Endothelial cell of hepatic sinusoid (primary cell): Measurements from ENCODE around the gene IL17REL.

ENCODE experiments used
- in situ Hi-C: cut with HindIII; loops from 2 replicates; pipeline ENCODE4 v1.10.0; 2017; ENCODE audit warnings: low sequenced_read_pairs

The IL17REL gene

DNA sequence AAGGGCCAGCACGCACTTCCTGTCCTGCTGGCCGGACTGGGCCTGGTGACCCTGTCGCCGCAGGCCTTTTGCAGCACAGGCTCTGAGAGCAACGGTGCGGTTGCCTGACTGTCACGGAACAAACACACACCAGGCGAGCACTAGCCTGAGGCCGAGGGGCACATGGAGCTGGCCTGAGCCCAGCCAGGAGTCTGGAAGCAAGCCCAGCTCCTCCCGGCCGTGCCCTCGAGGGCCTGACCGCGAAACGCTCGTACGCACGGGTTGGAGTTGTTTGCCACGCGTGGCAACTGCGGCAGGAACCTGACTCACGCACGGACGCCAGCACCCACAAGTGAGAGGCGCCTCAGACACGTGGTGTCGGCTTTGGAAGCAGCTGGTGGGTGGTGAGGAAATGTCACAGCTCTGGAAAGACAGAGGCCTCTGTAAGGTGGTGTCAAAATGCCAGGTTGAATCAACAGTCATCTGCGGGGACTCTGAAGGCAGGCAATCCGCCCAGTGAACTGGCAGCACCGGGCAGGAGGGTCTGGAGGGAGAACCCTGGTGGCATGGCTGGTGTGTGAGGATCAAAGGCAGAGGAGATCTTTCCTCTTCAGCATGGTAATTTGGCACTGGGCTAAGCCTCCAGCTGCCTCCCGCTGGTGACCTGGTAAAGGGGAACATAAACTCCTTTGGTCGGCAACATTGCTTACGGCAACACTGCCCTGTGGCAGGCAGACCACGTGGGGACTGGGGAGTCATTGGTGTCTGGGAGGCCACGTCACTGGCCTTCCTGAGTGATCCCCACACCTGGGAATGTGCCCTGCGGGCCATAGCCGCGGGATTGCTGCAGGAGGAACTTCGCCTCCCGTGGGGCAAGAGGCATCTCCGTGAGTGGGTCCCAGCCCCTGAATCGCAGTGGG, 15.3 kb upstream of the IL17REL start:
- in situ Hi-C loops: no loop called here

DNA sequence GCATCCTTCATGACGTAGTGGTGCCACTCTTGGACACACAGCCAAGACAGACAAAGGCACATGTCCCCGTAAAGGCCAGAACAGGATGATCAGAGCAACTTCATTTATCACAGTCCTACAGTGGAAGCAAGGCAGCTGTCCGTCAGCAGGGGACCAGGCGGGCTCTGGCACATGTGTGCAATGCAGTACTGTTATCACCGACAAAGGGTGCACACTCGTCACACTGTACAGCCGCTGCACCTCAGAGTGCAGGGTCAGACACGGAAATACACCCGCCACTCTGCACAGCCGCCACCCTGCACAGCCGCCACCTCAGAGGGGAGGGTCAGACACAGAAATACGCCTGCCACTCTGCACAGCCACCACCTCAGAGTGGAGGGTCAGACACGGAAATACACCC, 13.4 kb upstream of the IL17REL start:
- in situ Hi-C loops: no loop called here

DNA sequence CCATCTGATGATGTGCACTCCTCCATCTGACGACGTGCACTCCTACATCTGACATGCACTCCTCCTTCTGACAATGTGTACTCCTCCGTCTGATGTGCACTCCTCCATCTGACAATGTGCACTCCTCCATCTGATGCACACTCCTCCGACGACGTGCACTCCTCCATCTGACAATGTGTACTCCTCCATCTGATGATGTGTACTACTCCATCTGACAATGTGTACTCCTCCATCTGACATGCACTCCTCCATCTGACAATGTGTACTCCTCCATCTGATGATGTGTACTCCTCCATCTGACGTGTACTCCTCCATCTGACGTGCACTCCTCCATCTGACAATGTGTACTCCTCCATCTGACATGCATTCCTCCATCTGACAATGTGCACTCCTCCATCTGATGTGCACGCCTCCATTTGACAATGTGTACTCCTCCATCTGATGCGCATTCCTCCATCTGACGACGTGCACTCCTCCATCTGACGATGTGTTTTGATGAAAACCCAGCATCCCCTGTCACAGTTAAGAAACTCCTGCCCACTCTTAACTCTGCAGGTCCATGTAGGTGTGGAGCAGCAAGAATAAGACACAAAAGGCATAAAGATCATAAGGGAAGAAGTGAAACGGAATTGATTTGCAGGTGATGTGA, 9.7 kb upstream of the IL17REL start:
- in situ Hi-C loops: no loop called here

DNA sequence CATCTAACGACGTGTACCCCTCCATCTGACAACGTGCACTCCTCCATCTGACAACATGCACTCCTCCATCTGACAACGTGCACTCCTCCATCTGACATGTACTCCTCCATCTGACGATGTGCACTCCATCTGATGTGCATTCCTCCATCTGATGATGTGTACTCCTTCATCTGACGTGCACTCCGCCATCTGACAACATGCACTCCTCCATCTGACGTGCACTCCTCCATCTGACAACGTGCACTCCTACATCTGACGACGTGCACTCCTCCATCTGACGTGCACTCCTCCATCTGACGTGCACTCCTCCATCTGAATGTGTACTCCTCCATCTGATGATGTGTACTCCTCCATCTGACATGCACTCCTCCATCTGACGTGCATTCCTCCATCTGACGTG, 8.0 kb upstream of the IL17REL start:
- in situ Hi-C loops: no loop called here

DNA sequence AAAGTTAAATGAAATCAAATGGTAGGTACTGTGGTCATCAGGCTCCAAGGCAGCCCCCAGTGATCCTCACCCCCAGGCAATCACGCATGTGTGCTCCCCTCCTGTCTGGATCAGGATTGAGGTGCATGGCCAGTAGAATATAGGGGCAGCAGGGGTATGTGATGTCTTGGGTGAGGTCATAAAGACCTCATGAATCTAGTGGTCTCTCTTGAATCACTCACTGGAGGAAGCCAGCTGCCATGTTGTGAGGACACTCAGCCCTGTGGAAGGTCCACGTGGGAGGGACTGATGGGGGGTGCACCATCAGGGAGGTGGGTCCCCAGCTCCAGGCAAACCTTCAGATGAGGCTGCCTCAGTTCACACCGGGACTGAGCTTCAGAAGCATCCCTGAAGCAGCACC, 6.8 kb upstream of the IL17REL start:
- in situ Hi-C loops: no loop called here

DNA sequence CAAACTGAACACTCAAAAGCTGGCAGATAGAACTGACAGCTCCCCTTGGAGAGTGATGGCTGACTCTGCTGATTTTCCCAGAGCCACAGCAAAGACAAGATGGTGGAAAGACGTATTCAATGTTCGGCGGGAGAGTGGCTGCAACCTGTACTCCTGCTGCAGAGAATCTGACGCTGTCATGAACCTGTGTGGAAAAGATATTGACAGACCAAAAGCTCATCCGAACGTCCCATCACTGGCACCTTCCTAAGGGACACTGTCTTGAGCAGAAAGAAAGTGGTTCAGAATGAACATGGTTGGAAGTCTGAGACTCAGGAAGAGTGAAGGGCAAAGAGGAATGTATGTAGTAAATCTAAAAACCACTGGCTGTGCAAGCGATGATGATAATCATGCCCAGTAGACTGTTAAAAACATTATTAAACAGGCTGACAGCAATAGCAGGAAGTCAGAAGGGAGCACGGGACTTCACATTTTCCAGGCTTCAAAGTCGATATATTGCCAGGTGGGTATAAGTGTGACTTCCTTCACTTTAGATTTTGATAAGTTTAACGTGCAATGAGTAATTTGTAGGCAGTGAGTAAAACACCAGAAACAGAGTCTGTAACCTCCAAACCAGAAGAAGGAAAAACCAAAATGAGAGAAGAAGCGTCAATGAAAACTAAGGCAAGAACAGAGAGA, 6.2 kb upstream of the IL17REL start:
- in situ Hi-C loops: no loop called here

DNA sequence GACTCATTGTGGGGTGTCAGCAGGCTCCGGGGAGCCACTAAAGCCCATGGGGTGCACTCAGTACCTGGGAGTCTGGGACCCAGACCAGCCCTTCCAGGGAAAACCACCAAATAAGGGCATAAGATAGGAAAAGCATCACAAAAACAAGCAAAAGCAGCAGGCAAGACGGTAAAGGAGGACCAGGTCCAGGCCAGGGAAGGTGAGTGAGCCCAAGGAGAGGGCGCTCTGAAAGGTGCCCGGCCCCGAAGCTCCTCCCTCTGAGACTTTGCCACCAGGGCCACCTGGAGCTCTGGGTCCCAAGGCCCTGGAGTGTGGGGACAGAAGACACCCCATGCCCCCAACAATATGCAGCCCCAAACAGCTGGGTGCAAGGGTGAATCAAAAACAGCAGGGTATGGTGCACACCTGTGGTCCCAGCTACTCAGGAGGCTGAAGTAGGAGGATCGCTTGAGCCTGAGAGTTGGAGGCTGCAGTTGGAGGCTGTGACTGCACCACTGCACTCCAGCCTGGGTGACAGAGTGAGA, 5.2 kb upstream of the IL17REL start:
- in situ Hi-C loops: no loop called here

DNA sequence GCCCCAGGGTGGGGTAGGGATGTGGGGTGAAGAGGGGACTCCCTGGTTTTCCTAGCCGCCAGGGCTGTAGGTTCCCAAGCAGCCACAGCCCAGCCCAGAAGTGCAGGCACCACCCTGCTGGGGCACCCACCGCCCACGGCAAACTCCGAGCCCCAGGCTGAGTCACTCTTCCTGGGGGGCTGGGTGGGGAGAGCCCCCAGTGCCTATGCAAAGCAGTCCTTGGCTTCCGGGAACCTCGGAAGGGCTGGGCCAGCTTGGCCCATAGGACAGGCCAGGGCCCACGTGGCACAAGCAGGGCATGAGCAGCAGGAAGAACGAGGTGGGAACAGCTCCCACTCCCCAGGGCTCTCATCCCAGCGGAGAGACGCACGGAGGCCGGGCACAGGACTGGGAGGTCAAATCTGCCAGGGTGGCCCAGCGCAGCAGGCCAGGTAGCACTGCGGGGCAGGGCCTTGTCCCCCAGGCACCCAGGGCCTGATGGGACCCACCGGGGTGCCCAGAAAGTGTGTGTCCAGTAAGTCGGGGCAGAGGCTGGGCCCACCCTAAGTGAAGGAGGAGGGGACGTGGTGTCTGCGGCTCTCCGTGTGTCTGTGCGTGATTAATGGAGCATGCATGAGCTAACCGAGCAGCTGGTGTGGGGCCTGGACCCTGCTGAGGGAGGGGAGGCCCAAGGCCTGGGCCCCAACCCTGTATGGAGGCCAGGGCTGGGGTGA, 4.6 kb upstream of the IL17REL start:
- in situ Hi-C loops: no loop called here

DNA sequence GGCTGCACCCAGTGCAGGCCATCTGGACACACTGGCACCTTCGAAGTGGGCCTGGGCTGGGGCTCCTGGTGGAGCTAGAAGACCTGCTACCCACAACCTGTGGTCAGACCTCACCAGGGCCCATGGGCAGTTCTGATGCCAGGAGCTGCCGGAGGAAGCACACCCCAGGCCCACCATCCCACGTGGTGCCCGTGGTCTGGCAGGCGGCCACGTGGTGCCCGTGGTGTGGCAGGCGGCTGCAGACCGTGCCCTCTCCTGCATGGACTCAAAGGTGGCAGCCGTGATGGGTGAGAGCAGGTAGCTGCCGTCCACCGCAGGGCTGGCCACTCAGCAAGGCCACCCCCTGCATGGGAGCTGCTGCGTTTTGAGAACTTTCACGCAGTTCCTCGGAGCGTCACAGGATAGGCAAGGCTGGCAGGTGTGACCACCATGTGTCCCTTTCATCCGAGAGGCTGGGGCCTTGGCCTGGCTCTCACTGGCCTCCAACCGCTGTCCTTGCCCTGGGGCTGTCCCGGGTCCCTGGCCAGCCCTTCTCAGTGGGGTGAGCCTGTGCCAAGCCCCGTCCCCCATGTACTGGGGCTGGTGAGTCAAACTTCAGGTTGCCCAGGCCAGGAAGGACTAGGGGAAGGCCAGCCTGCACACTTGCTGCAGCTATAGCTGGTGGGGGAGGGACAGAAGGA, 3.9 kb upstream of the IL17REL start:
- in situ Hi-C loops: no loop called here

DNA sequence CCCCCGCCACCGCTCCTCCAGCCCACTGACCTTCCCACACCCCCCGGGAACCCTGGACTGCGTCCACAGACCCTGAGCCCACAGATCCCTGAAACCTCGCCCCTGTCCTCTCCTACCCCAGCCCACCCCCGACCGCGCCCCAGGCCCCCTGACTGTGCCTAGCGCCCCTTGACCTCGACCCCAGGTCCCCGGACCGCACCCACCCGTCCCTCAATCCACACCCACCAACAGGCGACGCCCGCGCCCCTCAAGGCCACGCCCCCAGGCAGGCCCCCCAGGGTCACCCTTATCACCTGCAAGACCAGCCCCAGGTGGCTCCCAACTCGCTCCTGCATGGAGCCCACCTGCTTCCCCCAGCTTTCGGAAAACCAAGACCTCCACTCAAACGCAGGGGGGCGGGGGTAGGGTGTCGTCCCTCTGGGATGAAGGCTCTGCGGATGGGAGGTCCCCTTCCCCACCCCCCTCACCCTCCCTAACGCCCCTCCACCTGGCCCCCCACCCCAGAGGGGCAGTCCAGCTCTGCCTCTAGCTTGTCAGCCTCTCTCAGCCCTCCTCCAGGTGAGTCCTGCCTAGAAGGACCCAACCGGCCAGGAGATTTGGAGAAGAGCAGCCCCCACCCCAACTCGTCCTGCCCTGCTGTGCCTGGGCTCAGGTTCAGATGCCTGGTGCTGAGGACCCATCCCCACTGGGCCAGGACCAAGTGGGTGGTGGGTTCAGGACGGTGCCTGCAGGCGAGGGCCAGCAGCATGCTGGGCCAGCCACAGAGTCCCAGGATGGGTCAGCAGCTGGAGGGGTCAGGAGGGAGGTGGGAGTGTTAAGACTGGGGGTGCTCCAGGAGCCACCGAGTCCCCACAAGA, 3.1 kb upstream of the IL17REL start:
- in situ Hi-C loops: no loop called here

DNA sequence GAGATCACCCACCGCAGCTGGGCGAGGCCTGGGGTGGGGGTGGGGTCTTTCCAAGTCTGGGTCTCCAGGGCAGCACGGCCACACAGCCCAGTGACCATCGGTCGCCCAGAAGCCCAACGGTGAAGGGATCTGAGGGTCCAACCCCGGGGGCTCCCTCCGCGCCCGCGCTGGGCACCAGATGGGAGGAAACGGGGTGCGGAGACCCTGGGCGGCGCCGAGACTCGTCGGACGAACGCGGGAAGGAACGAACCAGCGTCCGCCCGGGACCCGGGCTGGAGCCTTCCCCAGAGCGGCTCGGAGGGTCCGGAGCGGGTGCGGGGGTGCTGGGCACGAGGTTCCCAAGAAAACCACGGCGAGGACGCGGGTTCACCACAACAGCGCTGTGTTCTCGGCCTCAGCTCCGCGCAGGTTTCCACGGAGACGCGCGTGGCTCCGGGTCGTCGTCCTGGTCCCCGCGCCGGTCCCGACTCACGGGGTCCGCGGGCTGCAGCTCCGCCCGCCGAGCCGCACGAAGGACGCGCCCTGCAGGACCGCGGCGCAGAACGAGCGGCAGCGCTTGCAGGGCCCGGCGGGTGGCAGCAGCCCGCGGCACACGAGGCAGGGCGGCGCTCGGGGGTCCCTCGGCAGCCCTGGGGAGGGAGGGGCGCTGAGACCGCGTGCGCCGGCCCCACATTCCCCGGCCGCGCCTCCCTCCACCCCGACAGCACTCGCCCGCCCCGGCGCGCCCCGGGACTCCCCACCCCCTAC, 2.3 kb upstream of the IL17REL start:
- in situ Hi-C loops: no loop called here

DNA sequence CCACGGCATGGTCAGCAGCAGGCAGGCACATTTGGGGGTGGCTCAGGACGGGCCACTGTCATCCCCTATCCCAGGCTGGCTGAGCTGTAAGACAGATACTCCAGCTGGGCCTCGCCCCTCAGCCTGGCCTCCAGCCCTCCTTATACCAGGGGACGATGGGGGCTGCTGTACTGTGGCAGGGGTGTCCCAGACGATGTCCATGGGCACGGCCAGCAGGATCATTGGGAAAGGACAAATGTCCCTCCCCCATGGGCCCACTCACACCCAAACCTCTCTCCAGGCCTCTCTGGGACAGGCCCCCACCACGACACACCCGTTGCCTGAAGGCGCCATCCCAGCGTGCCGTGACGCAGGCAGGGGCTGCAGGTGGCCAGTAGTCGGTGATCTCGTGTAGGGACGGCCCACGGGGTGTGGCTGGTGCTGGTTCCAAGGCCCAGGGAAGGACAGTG, 1.5 kb upstream of the IL17REL start:
- in situ Hi-C loops: no loop called here

DNA sequence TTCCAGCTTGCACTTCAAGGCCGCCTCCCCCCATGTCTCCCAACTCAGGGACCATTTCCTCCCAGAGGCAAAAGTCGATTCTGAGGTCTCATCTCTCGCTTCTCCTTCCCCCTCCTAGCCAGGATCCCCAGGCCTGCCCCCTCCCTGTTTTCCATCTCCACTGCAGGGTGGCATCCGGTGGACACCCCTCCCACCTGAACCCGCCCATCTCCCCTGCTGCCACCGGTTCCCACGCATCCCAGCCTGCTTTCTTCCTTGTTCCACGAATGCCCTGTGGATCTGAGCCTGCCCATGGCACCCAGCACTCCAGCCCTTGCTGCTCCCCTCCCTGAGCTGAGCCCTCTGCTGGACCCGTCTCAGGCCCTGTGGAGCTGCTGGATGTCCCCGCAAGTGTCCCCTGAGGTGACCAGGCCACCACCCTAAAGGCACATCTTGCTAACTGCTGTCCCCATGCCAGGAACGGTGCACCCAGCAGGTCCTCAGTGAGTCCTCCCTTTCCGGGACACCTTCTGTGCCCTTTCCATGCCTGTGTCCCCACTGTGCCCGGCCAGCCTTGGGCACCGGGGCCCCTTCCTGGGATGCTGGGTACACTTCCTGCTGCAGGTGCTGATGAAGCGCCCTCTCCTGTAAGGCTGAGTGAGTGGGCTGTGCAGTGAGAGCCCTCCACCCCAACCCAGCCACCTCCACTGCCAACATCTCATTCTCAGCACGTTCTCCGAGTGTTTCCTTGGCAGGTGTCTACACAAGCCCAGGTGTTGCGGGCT, 936 bp downstream of the IL17REL start:
- in situ Hi-C loops: no loop called here

DNA sequence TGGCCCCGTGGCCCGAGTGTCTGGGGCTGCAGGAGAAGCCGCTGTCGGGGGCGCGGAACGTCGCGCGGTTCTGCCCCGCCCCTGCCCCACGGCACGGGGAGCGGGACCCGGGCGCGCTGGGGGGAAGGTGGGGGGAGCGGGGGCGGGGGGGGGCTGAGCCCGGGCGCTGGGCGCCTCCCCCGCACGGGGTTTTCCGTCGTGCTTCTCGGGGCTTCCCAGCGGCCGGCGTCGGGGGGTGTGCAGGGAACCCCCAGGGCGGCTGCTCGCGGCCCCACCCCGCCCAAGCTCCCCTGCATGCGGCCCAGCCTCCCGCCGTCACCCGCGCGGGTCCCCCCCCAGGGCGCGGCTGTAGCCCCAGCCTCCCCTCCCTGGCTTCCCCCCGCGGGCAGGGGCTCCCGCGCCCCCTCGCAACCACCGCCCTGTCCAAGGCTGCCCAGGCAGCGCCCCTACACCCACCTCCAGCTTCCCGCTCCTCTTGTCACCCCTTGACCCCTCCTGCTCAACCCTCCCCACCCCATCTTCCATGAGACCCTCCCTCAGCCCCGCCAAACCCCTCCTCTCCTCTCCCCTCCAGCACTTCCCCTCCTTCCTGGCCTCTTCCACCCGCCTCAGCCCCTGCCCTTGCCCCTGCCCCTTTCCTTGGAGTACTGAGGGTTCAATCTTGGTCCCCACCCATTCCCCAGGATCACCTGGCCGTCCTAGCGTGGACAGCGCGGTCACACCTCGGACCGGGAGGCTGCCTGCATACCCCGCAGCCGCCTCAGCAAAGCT, 1.7 kb downstream of the IL17REL start:
- in situ Hi-C loops: no loop called here

DNA sequence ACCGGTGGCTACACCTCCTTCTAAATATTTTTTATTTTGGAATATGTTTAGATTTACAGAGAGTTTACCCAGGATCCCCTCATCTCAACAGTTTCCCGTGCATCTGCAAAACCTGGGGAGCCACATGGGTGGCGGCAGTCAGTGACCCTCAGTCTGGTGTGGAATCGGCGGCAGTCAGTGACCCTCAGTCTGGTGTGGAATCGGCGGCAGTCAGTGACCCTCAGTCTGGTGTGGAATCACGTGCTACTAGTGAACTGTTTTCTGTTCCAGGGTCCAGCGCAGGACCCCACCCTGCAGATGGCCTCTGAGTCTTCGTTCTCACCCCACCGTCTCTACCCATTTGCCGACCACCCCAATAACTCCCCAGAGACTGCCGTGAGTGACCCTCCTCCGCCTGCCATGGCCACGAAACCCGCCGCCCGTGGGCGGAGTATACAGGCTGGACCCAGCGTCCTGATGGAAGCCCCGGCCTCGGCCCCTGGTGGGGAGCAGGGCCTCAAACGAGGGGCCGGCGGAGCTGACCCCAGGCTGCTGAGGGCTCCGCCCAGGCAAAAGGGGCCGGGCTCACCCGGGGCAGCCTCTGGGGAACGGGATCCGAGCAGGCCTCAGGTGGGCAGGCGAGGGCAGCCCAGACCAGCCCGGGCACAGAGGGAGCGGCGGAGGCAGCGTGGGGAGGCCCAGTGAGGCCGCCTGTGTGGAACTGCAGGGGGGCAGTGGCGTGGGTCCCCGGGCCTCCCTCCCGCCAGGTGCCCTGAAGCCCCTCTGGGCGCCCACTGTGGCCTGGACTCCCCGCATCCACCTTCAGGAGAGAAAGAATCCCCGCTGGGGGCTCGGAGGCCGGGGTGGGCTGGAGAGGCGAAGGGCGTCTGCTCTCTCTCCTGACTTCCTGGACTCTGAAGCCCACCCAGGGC, 2.5 kb downstream of the IL17REL start:
- in situ Hi-C loops: loop anchor here (5.0 kb wide), 1 partner anchor 88 kb away; no protein-coding TSS in a partner anchor

DNA sequence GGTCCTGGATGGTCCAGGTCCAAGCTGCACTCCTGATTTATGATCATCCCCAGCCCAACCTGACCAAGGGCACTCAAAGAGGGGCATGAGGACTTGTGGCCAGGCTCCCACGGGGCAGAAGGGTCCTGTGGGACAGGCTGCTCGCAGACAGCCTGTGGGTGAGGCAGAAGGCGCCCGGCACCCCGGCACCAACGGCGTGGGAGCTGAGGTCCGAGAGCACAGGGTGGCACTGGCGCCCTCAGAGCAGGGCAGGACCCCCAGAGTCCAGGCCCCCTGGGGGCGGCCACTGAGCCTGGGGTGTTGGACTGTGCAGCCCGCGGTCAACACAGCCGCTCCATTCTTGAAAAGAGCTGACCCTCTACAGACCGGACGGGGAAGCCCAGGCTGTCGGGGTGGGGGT, 3.3 kb downstream of the IL17REL start:
- in situ Hi-C loops: loop anchor here (5.0 kb wide), 1 partner anchor 87 kb away; no protein-coding TSS in a partner anchor
